ENCODE measurements around the gene ADARB1.
"Not testable (repeated sequence)": the region's sequence is repeated elsewhere in the genome, so short reads cannot be mapped to it uniquely, and the experiment has no call there.

ADARB1 gene

DNA sequence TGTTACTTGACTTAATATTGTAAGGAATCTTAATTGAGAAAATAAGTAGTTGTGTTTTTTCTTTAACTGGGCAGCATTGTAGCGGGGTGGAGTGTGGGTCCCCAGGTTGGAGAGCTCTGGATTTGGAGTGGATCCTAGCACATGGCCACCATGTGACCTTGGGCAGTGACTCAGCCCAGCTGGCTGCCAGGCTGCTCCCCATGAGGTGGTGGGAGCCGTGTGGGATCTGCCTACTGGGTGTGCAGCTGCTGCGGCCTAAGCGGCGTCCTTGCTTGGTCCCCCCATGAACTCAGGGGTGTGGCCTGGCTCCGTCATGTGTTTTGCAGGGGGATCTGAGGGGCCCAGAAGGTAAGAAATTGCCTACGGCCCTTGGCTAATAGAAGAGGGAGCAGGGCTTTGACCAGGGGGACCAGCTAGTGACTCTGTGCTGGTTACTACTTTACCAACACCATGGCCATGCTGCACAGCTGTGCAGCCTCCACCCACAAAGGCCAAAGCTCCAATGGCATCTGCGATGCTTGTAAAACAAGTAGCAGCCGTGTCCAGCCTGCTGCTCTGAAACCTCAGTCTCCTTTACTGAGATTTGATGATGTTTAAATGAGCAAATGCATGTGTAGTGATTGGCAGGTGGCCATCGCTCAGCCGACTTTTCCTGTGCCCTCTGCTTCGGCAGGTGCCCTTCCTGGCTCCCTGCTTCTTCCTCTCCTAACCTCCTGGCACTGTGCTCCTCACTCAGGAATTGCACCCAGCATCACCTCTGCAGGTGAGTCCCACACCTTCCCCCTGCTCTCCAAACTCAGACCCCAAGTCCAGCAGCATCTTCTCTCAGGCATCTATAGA lies 68.3 kb downstream of the ADARB1 start:
- Mint-ChIP-seq H3K4me3 (no peak overlapping the region), H3K9me3 (no peaks in the 10 kb centered on the region), H3K4me1 (peaks cover 5% of the 10 kb centered on the region), H3K27ac (no peak overlapping the region), H3K27me3 (no peaks in the 10 kb centered on the region), H3K36me3 (peaks cover 9% of the 10 kb centered on the region)
- DNase-seq: no peak
- CTCF ChIA-PET: interaction anchor here (1.6 to 9.1 kb wide), 3 partner anchors 19 to 193 kb away, joined by 4 to 231 read pairs (median 16); no protein-coding TSS in a partner anchor

DNA sequence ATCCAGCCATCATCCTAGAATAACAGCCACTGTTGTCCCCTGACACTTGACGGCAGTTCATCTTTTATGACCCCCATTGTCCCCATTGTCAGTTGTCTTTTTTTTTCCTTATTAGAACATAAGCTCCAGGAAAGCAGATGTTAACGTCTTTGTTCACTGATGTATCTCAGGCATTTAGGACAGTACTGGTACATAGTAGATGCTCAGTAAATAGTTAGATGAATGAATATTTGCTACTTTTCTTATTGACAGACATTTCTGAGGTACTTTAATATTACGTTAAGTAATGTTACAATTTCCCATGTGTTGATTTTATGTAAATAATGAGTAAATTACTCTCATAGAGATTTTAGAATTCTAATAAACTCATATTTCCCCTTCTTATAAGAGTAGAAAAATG lies 69.5 kb downstream of the ADARB1 start:
- H3K27ac Mint-ChIP-seq: no peak overlapping the region
- no peak overlapping the region for H3K4me3 Mint-ChIP-seq
- CTCF ChIA-PET: interaction anchor here (9.1 kb wide), 1 partner anchor 194 kb away, joined by 231 read pairs; no protein-coding TSS in a partner anchor
- no peaks in the 10 kb centered on the region for H3K27me3 Mint-ChIP-seq
- no peak for DNase-seq
- H3K9me3 Mint-ChIP-seq: no peaks in the 10 kb centered on the region
- H3K4me1 Mint-ChIP-seq: peaks cover 5% of the 10 kb centered on the region
- H3K36me3 Mint-ChIP-seq: peaks cover 9% of the 10 kb centered on the region

DNA sequence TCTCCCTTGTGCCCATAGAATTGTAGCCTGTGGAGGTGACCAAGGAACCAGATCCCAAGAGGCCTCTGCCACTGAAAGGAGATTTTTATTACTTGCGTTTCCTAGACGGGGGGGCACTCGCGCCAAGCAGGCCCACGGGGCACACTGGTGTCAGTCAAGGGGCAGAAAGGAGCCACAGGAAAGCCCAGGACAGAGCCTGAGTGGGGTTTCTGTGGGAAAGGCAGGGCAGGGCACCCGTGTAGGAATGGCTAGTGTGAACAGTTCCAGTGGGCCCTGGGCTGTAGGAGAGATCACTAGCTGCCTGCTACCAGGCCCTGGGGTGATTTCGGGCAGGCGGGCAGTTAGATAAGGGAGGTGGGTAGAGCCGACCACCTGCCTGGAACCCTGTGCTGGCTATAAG lies 70.8 kb downstream of the ADARB1 start:
- Mint-ChIP-seq H3K9me3 (no peaks in the 10 kb centered on the region), H3K4me3 (no peak overlapping the region), H3K36me3 (peaks cover 6% of the 10 kb centered on the region), H3K4me1 (peaks cover 2% of the 10 kb centered on the region), H3K27ac (no peak overlapping the region), H3K27me3 (no peaks in the 10 kb centered on the region)
- CTCF ChIA-PET: no interaction called here
- DNase-seq: no peak

DNA sequence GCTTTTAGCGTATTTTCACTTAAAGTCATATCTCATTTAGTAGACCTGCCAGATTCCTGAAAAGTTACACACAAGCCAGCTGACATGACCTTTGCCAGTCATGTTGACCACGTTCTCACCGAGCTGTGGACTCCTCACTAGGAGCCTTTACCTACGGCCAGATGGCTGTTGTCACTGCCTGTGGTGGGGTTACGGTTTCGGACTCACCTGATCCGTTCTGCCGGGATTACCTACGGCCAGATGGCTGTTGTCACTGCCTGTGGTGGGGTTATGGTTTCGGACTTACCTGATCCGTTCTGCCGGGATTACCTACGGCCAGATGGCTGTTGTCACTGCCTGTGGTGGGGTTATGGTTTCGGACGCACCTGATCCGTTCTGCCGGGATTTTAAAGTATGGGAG lies 71.5 kb downstream of the ADARB1 start:
- not testable (repeated sequence) for H3K4me1 Mint-ChIP-seq, H3K36me3 Mint-ChIP-seq, H3K27me3 Mint-ChIP-seq, H3K9me3 Mint-ChIP-seq, H3K4me3 Mint-ChIP-seq, H3K27ac Mint-ChIP-seq, DNase-seq
- CTCF ChIA-PET: interaction anchor here (0.6 to 1.3 kb wide), 2 partner anchors 8 to 127 kb away, joined by 3 to 7 read pairs; no protein-coding TSS in a partner anchor

DNA sequence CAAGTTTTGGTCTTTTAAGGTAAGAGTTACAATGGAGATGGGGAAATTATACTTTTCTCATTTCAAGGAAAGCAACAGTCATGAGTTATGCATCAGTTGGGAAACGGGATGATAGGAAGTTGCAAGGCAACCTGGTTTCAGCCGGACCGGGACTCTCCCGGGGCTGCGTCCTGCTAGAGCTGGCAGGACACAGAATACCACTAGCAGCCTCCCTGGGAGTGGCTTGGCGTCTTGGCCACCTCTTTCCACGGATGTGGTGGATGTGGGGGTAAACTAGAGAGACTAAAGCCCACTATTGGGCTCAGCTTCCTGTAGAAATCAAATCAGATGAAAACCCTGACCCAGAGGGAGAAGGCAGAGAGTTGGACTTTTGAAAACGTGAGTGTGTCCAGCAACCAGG lies 71.9 kb downstream of the ADARB1 start:
- peaks cover 4% of the 10 kb centered on the region for H3K4me1 Mint-ChIP-seq

DNA sequence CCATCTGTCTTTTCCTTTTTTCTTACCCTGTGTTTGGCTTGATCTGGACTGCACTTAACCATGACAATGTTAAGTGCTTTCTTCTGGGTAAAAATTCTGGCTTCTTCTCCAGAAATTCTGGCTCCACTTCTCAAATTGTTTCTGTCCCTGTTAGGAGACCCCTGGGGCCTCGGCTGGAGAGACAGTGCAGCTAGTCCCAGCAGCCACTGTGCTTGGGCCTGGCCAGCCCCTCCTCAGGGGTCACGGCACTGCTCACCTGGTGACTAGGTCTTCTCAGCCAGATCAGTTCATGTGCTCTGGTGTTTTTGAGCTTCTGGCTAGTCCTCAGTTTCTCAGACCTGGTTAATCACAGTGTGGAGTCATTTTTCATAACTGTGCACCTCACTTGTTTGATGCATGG lies 72.4 kb downstream of the ADARB1 start:
- Mint-ChIP-seq H3K27me3 (no peaks in the 10 kb centered on the region), H3K9me3 (no peaks in the 10 kb centered on the region), H3K4me3 (no peak overlapping the region), H3K27ac (no peak overlapping the region), H3K36me3 (peaks cover 6% of the 10 kb centered on the region), H3K4me1 (peaks cover 9% of the 10 kb centered on the region)
- CTCF ChIA-PET: interaction anchor here (1.3 kb wide), 1 partner anchor 9 kb away, joined by 7 read pairs; no protein-coding TSS in a partner anchor
- no peak for DNase-seq

More for the DNA sequence above, 71.9 kb downstream of the ADARB1 start:
- DNase-seq: no peak
- Mint-ChIP-seq H3K27ac (no peak overlapping the region), H3K36me3 (peaks cover 6% of the 10 kb centered on the region), H3K27me3 (no peaks in the 10 kb centered on the region), H3K4me3 (no peak overlapping the region), H3K9me3 (no peaks in the 10 kb centered on the region)
- CTCF ChIA-PET: interaction anchor here (0.6 to 1.3 kb wide), 2 partner anchors 8 to 127 kb away, joined by 3 to 7 read pairs; no protein-coding TSS in a partner anchor

DNA sequence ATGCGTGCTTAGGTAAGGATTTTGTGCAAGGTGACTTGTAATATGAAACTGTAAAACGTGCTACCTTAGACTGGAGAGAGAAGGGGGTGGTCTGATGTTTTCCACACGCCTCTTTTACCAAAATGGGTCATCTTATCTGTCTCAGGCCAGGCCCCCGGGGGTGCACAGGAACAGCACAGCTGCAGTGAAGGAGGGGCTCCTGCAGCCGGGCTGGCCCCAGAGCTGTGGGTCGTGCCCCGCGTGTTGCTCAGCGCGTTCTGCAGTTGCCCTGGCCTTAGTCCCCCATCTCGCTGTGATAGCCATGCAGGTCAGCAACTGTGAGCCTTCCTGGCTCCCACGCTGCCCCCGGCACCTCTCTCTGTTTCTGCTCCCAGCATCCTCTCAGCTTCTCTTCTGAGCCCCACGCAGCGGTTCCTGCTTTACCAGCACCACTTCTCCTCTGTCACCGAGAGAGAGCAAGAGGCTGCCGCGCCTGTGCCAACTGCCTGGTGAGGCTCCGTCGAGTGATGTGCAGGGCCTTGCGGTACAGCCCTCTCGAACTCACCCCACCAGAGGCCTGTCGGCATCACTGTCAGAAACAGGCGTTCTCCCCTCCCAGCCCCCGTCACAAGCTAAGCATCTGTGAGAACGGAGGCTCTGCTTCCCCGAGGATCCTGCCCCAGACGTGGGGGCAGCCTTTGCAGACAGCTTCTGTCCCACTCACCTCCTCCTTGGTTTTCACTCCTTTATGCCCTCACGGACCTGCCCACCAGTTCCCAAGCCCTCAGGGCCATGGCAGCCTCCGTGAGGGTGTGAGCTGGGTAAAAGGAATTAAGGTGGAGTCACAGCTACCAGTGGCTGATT lies 73.3 kb downstream of the ADARB1 start:
- no peak overlapping the region for H3K27ac Mint-ChIP-seq
- peaks cover 6% of the 10 kb centered on the region for H3K36me3 Mint-ChIP-seq
- no peaks in the 10 kb centered on the region for H3K27me3 Mint-ChIP-seq
- H3K4me1 Mint-ChIP-seq: peaks cover 18% of the 10 kb centered on the region
- no peak overlapping the region for H3K4me3 Mint-ChIP-seq
- CTCF ChIA-PET: interaction anchor here (1.6 to 2.0 kb wide), 2 partner anchors 10 to 11 kb away, joined by 6 to 11 read pairs; no protein-coding TSS in a partner anchor
- DNase-seq: no peak
- no peaks in the 10 kb centered on the region for H3K9me3 Mint-ChIP-seq

DNA sequence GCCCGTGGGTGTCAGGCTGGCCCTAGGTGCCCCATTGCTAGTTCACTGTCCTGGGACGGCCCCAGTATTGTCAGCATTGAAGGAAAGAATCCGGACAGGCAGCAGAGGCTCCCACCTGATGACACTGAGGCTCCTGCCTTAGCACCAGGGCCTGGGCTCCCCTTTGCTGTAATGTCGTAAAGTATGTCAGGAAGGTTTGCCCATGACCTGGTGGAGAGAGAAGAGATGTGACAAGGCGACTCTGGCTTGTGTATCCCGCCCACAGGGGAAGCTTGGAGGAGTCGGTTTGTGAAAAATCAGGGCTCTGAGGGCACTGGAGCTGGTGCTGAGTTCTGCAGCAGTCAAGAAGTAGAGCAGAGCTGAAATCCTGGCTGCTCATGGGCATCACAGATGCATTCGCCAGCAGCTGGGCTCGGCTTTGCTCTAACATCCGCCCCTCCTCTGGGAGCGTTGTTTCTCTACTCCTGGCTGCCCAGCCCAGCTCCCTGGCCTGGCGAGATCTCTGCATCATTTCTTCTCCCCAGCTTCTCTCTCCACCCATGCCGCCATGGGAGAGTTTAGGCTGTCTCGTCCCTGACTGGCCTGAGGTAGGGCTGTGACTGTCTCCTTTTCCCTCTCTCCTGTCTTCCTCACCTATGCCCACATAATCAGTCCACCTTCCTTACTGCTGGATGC lies 74.1 kb downstream of the ADARB1 start:
- H3K4me1 Mint-ChIP-seq: peaks cover 24% of the 10 kb centered on the region
- no peak overlapping the region for H3K27ac Mint-ChIP-seq
- no peak for DNase-seq
- CTCF ChIA-PET: interaction anchor here (1.0 to 2.0 kb wide), 3 partner anchors 8 to 12 kb away, joined by 3 to 11 read pairs (median 6); no protein-coding TSS in a partner anchor
- H3K36me3 Mint-ChIP-seq: peaks cover 2% of the 10 kb centered on the region
- no peaks in the 10 kb centered on the region for H3K9me3 Mint-ChIP-seq
- H3K4me3 Mint-ChIP-seq: no peak overlapping the region
- no peaks in the 10 kb centered on the region for H3K27me3 Mint-ChIP-seq

DNA sequence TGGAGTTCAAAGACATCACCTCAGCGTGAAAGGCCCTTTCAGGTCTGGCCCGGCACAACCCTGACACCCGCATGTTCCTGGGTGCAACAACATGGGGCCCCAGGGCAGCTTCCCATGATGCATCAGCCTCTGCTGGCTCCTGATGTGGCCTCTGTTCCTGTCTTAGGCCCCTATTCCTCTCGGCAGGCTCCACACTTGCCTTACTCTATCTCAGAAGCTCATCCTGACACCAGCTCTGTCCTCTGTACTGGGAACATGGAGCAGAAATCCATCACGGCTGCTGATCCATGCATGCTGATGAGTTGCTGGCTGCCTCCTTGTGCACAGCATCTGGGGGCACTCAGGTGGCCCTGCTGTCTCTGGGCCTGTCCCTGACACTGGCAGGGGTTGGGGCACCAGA lies 74.6 kb downstream of the ADARB1 start:
- Mint-ChIP-seq H3K36me3 (peaks cover 2% of the 10 kb centered on the region), H3K4me3 (no peak overlapping the region), H3K9me3 (no peaks in the 10 kb centered on the region), H3K27ac (peak overlapping the region; percentile 43), H3K27me3 (no peaks in the 10 kb centered on the region), H3K4me1 (peaks cover 30% of the 10 kb centered on the region)
- DNase-seq: no peak
- CTCF ChIA-PET: interaction anchor here (1.0 to 2.0 kb wide), 3 partner anchors 9 to 13 kb away, joined by 3 to 11 read pairs (median 6); no protein-coding TSS in a partner anchor

DNA sequence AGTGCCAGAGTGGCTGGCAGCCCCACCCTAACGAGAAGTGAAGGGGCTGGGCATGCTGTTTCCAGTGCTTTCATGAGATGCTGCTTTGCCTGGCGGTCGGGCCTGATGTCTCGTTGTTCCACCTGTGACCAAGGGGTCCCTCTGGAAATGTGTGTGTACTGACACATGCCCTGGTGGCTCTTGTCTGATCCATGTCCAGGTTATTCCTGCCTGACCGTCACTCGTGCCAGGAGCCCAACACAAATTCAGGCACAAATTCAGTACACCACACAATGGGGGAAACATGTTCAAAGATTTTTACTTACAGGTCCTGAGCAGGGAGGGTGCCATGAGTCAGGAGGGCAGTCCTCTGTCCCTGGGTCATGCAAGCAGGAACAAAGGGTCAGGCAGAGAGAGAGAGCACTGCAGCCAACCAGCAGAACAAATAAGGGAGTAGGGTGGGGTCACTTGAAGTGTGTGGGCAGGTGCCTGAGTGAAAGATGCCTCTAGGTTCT lies 76.3 kb downstream of the ADARB1 start:
- no peak for DNase-seq
- CTCF ChIA-PET: interaction anchor here (1.1 to 4.6 kb wide), 2 partner anchors 13 to 22 kb away, joined by 3 to 19 read pairs; no protein-coding TSS in a partner anchor
- Mint-ChIP-seq H3K27me3 (no peaks in the 10 kb centered on the region), H3K27ac (no peak overlapping the region), H3K36me3 (peaks cover 7% of the 10 kb centered on the region), H3K4me1 (peaks cover 43% of the 10 kb centered on the region), H3K9me3 (no peaks in the 10 kb centered on the region), H3K4me3 (no peak overlapping the region)

DNA sequence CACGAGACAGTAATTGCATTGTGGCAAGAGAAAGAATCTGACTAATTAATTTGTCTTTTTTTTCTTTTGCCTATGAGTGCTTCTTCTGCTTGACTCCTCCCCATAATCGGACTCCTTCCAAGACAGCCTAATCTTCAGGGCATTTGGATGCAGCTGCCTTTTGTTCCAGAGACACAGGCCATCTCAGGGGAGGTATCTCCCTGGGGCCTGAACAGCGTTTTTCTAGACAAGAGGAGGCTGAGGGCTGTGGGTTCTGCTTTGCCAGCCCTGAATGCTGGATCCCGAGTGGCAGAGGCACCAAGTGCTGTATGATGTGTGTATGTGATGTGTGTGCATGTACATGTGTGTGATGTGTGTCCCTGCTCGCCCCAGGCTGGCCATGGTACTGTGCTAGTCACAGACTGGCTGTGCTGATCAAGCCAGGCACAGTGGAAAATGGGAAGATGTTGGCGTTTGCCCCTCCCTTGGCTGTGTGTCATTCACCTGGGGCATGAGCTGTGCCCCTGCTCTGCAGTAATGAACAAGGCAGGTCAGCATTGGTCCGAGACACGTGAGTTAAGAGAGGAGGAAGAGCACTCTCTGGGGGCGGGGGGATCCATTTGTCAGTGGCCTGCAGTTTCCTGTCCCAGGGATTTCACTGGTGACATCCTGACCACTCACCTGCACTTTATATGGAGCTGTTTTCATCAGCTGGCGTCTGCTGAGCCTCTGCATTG lies 77.2 kb downstream of the ADARB1 start:
- CTCF ChIA-PET: interaction anchor here (0.8 to 4.6 kb wide), 8 partner anchors 11 to 289 kb away, joined by 3 to 19 read pairs (median 6); no protein-coding TSS in a partner anchor
- Mint-ChIP-seq H3K27ac (no peak overlapping the region), H3K4me1 (peaks cover 43% of the 10 kb centered on the region), H3K36me3 (peaks cover 11% of the 10 kb centered on the region), H3K4me3 (no peak overlapping the region), H3K9me3 (no peaks in the 10 kb centered on the region), H3K27me3 (no peaks in the 10 kb centered on the region)
- no peak for DNase-seq

DNA sequence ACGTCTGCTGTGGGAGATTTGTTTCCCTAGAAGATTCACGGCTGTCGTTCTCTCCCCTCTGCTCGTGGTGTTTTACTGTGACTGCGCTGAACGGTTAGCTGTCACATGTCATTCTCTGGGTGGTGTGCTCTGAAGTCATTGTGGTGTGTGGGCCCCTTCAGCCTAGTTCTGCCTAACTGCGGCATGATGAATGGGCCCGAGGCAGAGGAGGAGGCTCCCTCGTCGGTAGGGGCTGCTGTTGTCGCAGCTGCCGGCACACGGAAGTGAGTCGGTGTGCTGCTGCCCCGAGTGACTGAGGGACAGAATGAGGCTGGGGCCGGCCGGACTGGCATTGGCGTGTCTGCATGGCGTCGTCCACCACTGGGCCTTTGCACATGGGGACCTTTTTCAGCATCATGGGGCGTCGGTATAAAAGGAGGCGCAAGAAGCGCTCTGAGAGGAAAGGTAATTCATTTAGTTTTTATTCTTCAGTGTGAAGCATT lies 77.9 kb downstream of the ADARB1 start:
- peaks cover 43% of the 10 kb centered on the region for H3K4me1 Mint-ChIP-seq

More for the DNA sequence above, 77.9 kb downstream of the ADARB1 start:
- H3K4me3 Mint-ChIP-seq: peak overlapping the region; percentile 29
- peak; percentile 80 for DNase-seq
- no peaks in the 10 kb centered on the region for H3K27me3 Mint-ChIP-seq
- peaks cover 14% of the 10 kb centered on the region for H3K36me3 Mint-ChIP-seq
- peak overlapping the region; percentile 46 for H3K27ac Mint-ChIP-seq
- no peaks in the 10 kb centered on the region for H3K9me3 Mint-ChIP-seq
- CTCF ChIA-PET: interaction anchor here (0.8 to 4.6 kb wide), 10 partner anchors 12 to 666 kb away, joined by 3 to 19 read pairs (median 4); no protein-coding TSS in a partner anchor

All from activated naive CD4-positive, alpha-beta T cell treated with anti-CD3 and anti-CD28 coated beads, Interleukin-2, amount 10 ng/mL, durations not matched to agents 7 days and 5 days (primary cell).